ENCODE data around the gene ENOX1. TPM values are rescaled to one million over a fixed set of nuclear protein-coding genes. Genes with fewer than 3 reads are reported as not detected.

Gene ENOX1
- total RNA-seq, 4 donors from 2014 or later, result 3.6 to 18.7 (median 5.7) TPM

- intact Hi-C loops (cut with DNase I; ENCODE audit: low total_unique reads), result no loop called here
Measured at GRCh38 chr13:43405457-43405856, 381.3 kb downstream of the ENOX1 start.

GRCh38 chr13:43402380-43402779 lies 384.4 kb downstream of the ENOX1 start:
- no peaks in the 10 kb centered on the region for H3K36me3 ChIP-seq
- H3K27ac ChIP-seq, result no peak overlapping the region
- H3K4me3 ChIP-seq, result no peak overlapping the region
- no peaks in the 10 kb centered on the region for H3K27me3 ChIP-seq
- H3K9me3 ChIP-seq, result no peaks in the 10 kb centered on the region
- H3K4me1 ChIP-seq, result no peaks in the 10 kb centered on the region
- TF ChIP-seq CTCF (IDR thresholded peaks at IDR 0.05) (no peak), POLR2A (IDR thresholded peaks at IDR 0.05) (no peak)
- no peak for DNase-seq
- intact Hi-C loops (cut with DNase I; ENCODE audit: low total_unique reads), result no loop called here

More at GRCh38 chr13:43405457-43405856, 381.3 kb downstream of the ENOX1 start:
- no peaks in the 10 kb centered on the region for H3K36me3 ChIP-seq
- no peak overlapping the region for H3K27ac ChIP-seq
- TF ChIP-seq POLR2A (IDR thresholded peaks at IDR 0.05) (no peak), CTCF (IDR thresholded peaks at IDR 0.05) (no peak)
- H3K27me3 ChIP-seq, result no peaks in the 10 kb centered on the region
- H3K4me1 ChIP-seq, result no peaks in the 10 kb centered on the region
- no peak for DNase-seq
- no peaks in the 10 kb centered on the region for H3K9me3 ChIP-seq
- H3K4me3 ChIP-seq, result no peak overlapping the region

GRCh38 chr13:43401361-43401760 lies 385.4 kb downstream of the ENOX1 start:
- intact Hi-C loops (cut with DNase I; ENCODE audit: low total_unique reads), result no loop called here
- H3K27ac ChIP-seq, result no peak overlapping the region
- no peak overlapping the region for H3K4me3 ChIP-seq
- H3K27me3 ChIP-seq, result no peaks in the 10 kb centered on the region
- H3K36me3 ChIP-seq, result no peaks in the 10 kb centered on the region
- no peaks in the 10 kb centered on the region for H3K4me1 ChIP-seq
- no peaks in the 10 kb centered on the region for H3K9me3 ChIP-seq
- DNase-seq, result no peak
- TF ChIP-seq CTCF (IDR thresholded peaks at IDR 0.05) (no peak), POLR2A (IDR thresholded peaks at IDR 0.05) (no peak)

- TF ChIP-seq CTCF (IDR thresholded peaks at IDR 0.05) (no peak), POLR2A (IDR thresholded peaks at IDR 0.05) (no peak)
- H3K9me3 ChIP-seq, result no peaks in the 10 kb centered on the region
- H3K27ac ChIP-seq, result no peak overlapping the region
- DNase-seq, result no peak
- H3K4me3 ChIP-seq, result no peak overlapping the region
- no peaks in the 10 kb centered on the region for H3K4me1 ChIP-seq
- intact Hi-C loops (cut with DNase I; ENCODE audit: low total_unique reads), result no loop called here
- H3K27me3 ChIP-seq, result no peaks in the 10 kb centered on the region
- no peaks in the 10 kb centered on the region for H3K36me3 ChIP-seq
Measured at GRCh38 chr13:43397111-43397510, 389.7 kb downstream of the ENOX1 start.

GRCh38 chr13:43391036-43391435 lies 395.7 kb downstream of the ENOX1 start:
- no peak overlapping the region for H3K27ac ChIP-seq
- H3K4me1 ChIP-seq, result no peaks in the 10 kb centered on the region
- TF ChIP-seq POLR2A (IDR thresholded peaks at IDR 0.05) (no peak), CTCF (IDR thresholded peaks at IDR 0.05) (no peak)
- H3K4me3 ChIP-seq, result no peak overlapping the region
- H3K36me3 ChIP-seq, result no peaks in the 10 kb centered on the region
- H3K27me3 ChIP-seq, result no peaks in the 10 kb centered on the region
- DNase-seq, result no peak
- no peaks in the 10 kb centered on the region for H3K9me3 ChIP-seq
- intact Hi-C loops (cut with DNase I; ENCODE audit: low total_unique reads), result no loop called here
